HG02623 (cell line): ENCODE data around the gene SCYGR3.
"Not testable (repeated sequence)": the region's sequence is repeated elsewhere in the genome, so short reads cannot be mapped to it uniquely, and the experiment has no call there.

Experiments
- ATAC-seq: cut with Tn5 transposase; IDR thresholded peaks from one replicate; pipeline ENCODE4 v1.9.1; 2021; ENCODE audit warnings: moderate library complexity; ENCODE audit not compliant: unreplicated experiment

The SCYGR3 gene

DNA sequence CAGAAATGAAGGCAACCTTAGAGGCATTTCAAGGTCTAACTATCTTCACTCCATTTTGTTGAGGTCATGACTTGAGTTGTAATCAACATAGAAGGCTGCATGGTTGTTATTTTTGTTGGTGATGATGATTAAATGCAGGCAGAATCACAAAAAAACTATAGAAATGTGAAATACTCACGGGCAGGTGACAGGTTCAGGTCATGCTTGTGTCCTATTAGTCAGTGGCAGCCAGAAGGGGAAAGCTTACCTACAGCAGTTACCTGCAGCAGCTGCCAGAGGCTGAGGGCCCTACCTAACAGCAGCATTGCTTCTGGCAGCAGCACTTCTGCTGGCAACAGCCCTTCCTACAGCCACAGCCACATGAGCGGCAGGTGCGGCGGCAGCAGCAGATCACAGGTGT lies 394 bp downstream of the SCYGR3 start:
- ATAC-seq, result no peak

DNA sequence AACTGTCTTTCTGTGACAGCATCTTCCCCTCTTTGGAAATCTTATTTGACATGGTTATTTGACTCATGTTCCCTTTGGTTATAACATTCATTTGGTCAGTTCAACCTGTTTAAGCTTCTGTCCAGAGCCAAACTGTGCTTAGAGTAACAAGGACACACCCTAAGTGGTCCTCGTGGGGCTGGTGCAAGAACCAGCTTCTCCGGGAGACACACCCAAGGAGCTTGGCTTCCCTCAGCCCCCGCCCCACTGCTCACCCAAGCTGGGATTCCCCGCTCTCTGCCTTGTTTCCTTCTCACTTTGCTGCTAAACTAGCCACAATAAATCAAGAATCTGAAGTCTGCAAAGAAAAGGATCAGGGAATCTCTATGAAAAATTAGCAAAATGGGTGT lies 1.4 kb downstream of the SCYGR3 start:
- no peak for ATAC-seq

DNA sequence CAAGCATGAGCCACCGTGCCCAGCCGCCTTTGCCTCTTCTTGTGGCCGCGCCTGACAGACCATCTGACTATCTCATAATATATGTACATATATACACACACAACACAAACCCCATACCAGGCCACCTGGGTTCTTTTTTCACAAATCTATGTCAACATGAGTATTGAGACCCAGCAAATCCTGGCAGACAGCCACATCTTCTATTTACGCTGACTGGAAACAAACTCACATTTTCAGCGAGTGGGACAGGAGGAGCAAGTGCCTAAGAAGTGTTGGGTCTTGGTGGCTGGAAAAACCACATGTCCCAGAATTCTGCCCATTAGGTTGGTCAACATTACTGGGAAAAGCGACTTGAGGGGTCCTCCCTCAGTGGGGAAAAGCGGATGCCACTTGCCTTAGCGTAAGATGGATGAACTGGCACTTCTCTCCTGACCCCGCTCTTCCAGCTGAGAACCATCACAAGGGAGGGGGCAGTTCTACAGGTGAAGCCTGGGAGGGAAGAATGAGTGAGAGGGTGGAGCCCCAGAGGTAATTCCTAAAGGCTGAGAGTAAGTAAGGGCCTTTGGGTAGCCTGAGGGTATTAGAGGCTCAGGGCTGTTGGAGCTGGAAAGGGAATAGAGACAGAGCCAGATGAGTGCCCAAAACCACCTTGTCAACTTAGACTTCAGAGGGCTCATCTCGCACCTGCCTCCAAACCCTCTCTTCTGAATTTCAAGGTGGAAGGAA lies 1.9 kb downstream of the SCYGR3 start:
- ATAC-seq, result no peak

- no peak for ATAC-seq
These were observed 4.5 kb downstream of the SCYGR3 start for GRCh38 chr2:227610123-227610522.

DNA sequence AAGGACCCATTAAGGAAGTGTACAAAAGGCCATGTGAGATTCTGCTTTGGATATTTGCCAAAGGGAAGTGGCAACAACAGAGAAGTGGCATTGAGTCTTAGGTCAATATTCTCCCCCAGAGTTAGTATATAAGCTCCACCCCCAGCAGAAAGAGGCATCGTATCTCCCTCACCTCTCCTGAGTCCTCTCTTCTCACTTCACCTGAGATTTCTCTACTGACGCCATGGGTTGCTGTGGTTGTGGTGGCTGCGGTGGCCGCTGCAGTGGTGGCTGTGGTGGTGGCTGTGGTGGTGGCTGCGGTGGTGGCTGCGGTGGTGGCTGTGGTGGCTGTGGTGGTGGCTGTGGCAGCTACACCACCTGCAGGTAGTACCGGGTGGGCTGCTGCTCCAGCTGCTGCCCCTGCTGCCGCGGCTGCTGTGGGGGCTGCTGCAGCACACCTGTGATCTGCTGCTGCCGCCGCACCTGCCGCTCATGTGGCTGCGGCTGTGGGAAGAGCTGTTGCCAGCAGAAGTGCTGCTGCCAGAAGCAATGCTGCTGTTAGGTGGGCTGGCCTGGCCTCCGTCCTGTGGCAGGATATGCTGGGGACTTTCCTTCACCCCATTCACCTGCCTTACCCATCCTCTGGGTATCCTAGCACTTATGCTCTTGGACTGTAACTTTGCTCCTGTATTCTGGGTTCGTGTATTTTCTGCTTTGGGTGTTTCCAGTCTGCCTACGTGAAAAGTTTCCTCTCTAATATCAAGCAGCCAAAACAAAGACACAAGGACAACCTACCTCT lies 5.9 kb downstream of the SCYGR3 start:
- ATAC-seq, result no peak

- ATAC-seq, result no peak
These were observed 6.7 kb downstream of the SCYGR3 start for GRCh38 chr2:227607941-227608340.

DNA sequence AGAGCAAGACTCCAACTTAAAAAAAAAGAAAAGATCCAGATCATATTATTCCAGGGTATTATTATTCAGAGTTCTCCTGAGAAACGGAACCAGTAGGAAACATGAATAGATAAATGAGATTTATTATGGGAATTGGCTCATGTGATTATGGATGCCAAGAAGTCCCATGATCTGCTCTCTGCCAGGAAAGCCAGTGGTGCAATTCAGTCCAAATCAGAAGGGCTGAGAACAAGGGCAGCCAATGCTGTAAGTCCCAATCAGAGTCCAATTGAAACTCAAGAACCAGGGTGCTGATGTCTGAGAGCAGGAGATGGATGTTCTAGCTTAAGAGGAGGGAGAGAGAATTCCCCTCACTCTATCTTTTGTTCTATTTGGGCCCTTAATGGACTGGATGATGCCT lies 8.2 kb downstream of the SCYGR3 start:
- ATAC-seq, result no peak

GRCh38 chr2:227602358-227602757 lies 12.3 kb downstream of the SCYGR3 start:
- ATAC-seq, result no peak

GRCh38 chr2:227598835-227599503 lies 15.7 kb downstream of the SCYGR3 start, which contains the start of gene SCYGR2:
SCYGR2 (plus strand) TSS chr2:227598893; CDS start chr2:227598893, 0 bp downstream.
- ATAC-seq, result not testable (repeated sequence)

GRCh38 chr2:227597998-227598397 lies 16.6 kb downstream of the SCYGR3 start:
- no peak for ATAC-seq

GRCh38 chr2:227597036-227597435 lies 17.6 kb downstream of the SCYGR3 start:
- ATAC-seq, result no peak

- ATAC-seq, result no peak
These were observed 18.8 kb downstream of the SCYGR3 start for GRCh38 chr2:227595797-227596196.

DNA sequence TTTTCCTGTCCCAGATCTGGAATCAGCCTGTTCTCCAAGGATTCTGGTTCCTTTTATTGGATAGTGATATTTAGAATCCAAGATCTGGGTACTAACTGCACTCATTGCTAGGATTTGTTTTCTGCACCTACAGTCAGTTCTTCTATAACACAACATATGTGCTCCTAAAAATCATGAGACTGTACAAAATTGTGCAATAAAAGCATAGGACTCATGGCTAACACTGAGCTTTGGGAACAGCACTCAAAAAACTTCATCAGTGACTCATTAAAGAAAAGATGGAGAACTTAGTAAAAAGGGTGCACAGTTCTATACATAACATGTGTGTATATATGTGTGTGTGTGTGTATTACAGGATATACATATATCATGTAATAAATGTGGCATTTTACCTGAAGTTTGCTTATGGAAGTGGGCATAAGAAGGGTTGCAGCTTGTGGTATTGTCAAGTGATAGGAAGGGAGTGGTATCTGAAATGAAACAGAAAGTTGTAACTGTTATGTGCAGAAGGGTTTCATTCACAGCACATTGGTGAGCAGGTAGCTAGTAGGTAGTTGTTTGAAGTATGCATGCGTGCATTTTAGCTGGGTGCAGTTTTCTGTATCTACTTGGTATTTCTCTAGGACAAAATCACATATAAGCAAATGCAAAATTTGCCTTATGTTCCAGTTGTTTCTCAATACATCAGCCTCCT lies 21.8 kb downstream of the SCYGR3 start:
- peak; percentile 75 for ATAC-seq

DNA sequence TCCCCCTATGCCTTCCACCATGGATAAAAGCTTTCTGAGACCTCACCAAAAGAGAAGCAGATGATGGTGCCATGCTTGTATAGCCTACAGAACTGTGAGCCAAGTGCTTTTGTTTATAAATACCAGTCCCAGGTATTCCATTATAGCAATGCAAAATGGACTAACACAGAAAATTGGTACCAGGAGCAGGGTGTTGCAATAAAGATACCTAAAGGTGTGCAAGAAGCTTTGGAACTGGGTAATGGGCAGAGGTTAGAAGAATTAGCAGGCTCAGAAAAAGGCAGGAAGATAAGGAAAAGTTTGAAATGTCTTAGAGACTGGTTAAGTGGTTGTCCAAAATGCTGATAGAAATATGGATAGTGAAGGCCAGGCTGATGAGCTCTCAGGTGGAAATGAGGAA lies 32.3 kb downstream of the SCYGR3 start:
- ATAC-seq, result no peak

- ATAC-seq, result no peak
These were observed 34.8 kb downstream of the SCYGR3 start for GRCh38 chr2:227579791-227580190.

DNA sequence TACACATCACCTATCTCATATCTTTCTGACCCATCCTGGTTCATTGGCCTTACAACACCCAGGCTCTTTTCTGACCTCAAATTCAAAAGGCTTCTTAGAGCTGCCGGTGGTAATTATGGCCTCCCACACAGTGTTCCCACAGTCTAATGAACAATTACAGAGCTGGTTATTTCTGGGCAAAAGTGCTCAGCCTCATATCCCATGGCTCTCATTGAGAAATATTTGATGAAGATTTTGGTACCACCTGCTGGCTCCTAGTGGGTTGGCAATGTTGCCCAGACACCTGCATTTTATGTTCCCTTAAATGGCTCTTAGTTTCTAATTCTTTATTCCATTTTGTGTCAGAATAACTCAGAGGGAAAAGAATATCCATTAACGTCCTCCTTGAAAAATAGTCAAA lies 36.0 kb downstream of the SCYGR3 start:
- ATAC-seq, result no peak

DNA sequence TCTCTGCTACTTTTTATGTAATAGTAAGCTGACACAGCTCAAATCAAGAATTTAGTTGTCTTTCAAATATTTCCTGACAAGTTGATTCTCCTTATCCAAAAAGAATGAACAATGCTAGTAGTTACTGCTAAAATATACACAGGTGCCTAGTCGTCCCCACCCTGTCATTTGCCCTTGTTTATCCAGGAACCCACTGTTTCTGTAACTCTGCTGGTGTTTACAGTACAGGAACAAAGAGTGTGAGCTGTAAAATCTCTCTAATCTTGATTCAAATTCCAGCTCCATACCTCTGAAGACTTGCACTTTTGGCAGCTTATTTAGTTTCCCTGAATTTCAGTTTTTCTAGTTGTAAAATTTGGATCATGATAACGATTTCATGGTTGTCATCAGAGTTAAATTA lies 37.1 kb downstream of the SCYGR3 start:
- ATAC-seq, result no peak

DNA sequence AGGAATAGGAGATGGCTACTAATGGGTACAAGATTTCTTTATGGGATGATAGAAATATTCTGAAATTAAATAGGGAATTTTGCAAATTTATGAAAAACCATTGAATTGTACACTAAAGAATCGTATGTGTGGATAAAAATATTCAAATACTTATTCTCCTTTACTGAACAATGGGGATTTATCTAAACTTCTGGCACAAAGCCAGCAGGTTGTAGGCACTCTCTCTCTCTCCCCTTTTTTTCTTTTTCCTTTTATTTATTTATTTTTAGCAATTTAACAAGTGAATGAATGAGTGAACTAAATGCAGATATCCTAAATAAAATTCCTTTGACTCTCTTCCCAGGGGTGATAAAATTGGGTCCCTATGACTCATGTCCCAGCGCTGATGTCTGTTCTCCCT lies 37.8 kb downstream of the SCYGR3 start:
- no peak for ATAC-seq

GRCh38 chr2:227576110-227576509 lies 38.5 kb downstream of the SCYGR3 start:
- no peak for ATAC-seq

DNA sequence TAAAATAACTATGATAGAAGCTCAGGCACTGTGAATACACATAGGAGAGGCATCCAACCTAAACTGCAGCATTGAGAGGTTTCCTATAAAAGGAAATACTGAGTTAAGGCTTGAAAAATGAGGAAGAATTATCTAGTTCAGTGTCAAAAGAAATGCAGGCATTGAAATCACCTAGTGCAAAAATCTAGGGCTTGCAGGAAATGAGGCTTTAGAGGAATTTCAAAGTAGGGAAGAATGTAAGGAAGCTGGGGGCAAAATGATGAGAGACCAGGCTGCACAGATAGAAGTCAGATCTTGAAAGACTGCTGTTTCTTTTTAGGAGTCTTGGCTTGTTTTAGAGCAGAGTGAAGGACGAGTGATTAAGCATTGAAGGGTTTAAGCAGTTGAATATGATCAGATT lies 44.0 kb downstream of the SCYGR3 start:
- no peak for ATAC-seq

GRCh38 chr2:227568852-227569169 lies 45.8 kb downstream of the SCYGR3 start:
- ATAC-seq, result no peak
